PC-3 (cell line): Measurements from ENCODE around the gene EML3.

Source experiments
- EZH2 ChIP-seq: fragments of 300-600 bp; sonication (generic); IDR thresholded peaks from one replicate; pipeline ENCODE4 v1.6.1; 2017; ENCODE audit warnings: antibody characterized with exemption, mild to moderate bottlenecking, low read length; ENCODE audit not compliant: unreplicated experiment
- EZH2phosphoT487 ChIP-seq: fragments of 300-600 bp; sonication (generic); IDR thresholded peaks from 2 replicates; pipeline ENCODE4 v1.6.1; 2018; ENCODE audit warnings: mild to moderate bottlenecking, antibody characterized with exemption, low read length, borderline replicate concordance
- TF ChIP-seq, protein P1 (sequence below): fragments of 300-600 bp; sonication (generic); conservative IDR thresholded peaks from 2 replicates; pipeline ENCODE4 v1.5.1; 2017; ENCODE audit warnings: antibody characterized with exemption, low read depth, mild to moderate bottlenecking, low read length

- TF ChIP-seq, protein P1, sequence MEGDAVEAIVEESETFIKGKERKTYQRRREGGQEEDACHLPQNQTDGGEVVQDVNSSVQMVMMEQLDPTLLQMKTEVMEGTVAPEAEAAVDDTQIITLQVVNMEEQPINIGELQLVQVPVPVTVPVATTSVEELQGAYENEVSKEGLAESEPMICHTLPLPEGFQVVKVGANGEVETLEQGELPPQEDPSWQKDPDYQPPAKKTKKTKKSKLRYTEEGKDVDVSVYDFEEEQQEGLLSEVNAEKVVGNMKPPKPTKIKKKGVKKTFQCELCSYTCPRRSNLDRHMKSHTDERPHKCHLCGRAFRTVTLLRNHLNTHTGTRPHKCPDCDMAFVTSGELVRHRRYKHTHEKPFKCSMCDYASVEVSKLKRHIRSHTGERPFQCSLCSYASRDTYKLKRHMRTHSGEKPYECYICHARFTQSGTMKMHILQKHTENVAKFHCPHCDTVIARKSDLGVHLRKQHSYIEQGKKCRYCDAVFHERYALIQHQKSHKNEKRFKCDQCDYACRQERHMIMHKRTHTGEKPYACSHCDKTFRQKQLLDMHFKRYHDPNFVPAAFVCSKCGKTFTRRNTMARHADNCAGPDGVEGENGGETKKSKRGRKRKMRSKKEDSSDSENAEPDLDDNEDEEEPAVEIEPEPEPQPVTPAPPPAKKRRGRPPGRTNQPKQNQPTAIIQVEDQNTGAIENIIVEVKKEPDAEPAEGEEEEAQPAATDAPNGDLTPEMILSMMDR: no peak
- TF ChIP-seq EZH2 (no peak), EZH2phosphoT487 (no peak)
Observed at GRCh38 chr11:62610403-62610802, 2.2 kb downstream of the EML3 start.
